GM19438 (cell line): ENCODE results near the gene CERS6.
A peak's percentile ranks its signal among the peaks of the same experiment; 100 is the strongest.
"Not testable (repeated sequence)": the region's sequence is repeated elsewhere in the genome, so short reads cannot be mapped to it uniquely, and the experiment has no call there.

Experiments used
- ATAC-seq: cut with Tn5 transposase; IDR thresholded peaks from one replicate; pipeline ENCODE4 v1.9.1; 2021; ENCODE audit warnings: low read depth; ENCODE audit not compliant: unreplicated experiment

The CERS6 gene

GRCh38 chr2:168495524-168495923, 39.5 kb downstream of the CERS6 start:
- ATAC-seq = peak; percentile 73

DNA sequence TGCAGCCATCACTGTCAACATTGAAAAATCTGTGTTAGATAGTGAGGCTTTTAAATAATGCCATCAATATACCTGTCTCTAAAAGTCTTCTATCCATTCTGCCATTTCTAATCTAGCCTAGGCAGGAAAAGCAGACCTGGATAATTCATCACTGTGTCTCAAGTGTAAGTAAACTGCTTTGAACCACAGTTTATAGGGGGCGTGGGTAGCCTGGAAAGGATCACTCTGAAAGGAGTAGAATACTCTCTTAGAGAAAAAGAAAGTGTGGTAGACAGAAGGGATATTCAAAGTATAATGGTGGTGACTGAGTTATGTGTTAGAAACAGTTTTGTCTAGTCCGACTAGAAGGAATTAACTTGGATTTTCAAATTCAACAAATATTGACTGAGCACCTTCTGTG, 40.8 kb downstream of the CERS6 start:
- no peak for ATAC-seq

DNA sequence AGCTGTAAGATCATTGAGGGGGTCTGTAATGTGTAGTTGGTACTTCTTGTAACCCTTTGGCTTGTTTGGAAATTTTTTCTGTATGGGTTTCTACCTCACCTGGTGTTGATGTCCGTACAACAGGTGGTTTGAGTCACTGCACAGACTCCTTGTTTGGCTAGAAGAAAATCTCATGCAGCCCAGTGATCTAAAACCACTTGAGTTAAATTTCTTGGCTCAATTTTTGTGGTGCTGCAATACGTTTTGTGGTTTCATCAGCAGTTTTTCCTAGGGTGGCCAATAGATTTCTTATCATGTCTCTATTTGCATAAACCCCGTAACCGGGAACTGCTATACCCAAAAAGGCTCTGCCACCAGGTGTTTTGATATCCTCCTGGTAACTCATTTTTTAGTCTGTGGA, 43.4 kb downstream of the CERS6 start:
- ATAC-seq = no peak

DNA sequence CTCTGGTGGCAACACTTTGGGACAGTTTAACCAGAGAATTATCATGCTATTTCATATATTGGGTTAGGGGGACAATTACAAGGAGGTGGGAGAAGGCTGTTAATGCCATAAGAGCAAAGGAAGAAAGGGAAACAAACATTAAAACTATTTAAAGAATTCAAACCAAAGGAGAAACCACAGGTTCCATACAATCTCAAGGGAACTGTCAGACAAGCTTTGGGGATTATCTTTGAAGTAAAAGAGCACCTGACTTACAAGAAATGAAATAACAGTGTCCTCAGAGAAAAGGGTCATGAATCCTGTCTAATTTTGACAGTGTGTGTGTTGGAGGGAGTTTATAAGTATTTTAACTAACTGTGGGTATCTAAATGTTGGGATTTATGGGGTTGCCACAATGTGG, 44.4 kb downstream of the CERS6 start:
- no peak for ATAC-seq

GRCh38 chr2:168501466-168502065, 45.5 kb downstream of the CERS6 start:
- no peak for ATAC-seq

DNA sequence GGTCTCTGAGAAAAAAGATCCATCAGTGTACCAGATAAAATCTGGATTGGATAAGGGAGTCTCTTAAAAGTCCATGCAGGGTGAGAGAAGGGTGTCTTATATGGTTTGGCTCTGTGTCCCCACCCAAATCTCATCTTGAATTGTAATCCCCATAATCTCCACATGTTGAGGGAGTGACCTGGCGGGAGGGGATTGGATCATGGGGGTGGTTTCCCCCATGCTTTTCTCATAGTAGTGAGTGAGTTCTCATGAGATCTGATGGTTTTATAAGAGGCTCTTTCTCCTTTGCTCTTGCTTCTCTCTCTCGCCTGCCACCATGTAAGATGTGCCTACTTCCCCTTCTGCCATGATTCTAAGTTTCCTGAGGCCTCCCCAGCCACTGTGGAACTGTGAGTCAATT, 46.8 kb downstream of the CERS6 start:
- ATAC-seq = not testable (repeated sequence)

GRCh38 chr2:168503901-168504300, 47.8 kb downstream of the CERS6 start:
- ATAC-seq = no peak

DNA sequence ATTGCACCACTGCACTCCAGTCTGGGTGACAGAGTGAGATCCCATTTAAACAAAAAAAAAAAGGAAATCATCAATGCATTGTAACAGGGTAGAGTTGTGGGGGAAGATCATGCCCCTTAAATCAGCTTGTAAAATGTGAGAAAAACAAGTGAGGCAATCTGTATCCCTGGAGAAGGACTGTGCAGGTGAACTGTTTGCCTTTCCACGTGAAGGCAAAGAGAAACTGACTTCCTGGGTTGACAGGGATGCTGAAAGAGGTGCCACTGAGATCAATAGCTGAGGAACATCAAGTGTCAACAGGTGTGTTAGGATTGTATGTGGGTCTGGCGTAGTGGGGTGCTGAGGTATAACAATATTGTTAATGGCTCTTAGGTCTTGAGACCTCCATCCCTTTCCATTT, 48.3 kb downstream of the CERS6 start:
- no peak for ATAC-seq

GRCh38 chr2:168510125-168510756, 54.2 kb downstream of the CERS6 start:
- ATAC-seq = no peak

- no peak for ATAC-seq
These were observed 58.6 kb downstream of the CERS6 start for GRCh38 chr2:168514692-168515091.

GRCh38 chr2:168515502-168515901, 59.4 kb downstream of the CERS6 start:
- no peak for ATAC-seq

GRCh38 chr2:168517816-168518215, 61.7 kb downstream of the CERS6 start:
- no peak for ATAC-seq

DNA sequence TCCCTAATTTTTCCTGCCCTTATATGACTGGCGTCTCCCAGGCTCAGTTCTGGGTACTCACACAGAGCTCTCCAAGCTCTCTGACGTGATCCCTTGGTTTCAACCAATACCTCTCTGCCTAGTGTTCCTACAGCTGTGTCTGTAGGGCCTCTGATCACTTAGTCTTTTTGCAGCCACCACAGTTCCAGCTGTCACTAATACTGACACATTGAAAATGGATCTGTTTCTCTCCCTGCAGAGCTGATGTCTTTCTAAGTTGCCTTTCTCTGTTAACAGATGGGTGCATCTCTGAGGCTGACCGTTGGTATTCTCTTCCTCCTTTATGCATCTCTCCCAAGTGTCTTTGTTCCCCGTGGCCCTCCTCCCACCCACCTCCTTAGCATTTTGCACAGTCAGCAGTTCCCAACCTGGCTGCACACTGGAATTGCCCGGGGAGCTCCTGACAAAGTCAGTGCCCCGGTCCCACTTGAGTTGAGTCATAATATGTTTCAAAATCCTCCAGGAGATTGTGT, 62.5 kb downstream of the CERS6 start:
- ATAC-seq = peak; percentile 60

GRCh38 chr2:168519534-168520308, 63.6 kb downstream of the CERS6 start:
- no peak for ATAC-seq

DNA sequence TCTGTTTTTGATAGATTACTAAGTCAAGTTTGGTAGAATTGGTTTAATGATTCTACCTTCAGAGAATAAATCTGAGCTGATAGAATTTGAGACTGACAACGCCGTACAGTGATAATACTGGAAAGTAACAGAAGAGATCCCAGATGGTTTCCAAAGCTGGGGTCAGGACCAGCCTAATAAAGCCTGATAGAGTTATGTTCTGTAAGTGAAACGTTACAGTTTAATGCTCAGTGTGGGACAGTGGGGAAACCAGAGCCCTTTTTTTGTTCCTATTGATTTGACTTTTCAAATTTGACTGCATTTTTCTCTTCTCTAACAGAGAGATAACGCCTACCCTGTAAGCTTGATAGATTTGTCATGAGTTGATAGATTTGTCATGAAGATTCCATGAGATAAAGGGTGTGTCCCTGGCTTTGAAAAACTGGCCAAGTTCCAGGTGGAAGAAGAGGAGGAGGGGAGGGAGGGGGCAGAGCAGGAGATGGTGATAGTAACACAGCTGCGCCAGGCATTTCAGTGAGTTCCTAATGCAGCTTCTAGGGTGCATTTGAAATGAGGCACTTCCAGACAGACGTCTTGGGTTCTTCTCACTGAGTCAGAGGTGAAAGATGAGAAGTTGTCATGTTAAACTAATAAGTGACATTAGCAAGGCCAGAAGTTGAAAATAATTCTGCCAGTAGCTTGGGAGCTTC, 65.1 kb downstream of the CERS6 start:
- ATAC-seq = no peak

GRCh38 chr2:168522446-168522845, 66.4 kb downstream of the CERS6 start:
- ATAC-seq = no peak

DNA sequence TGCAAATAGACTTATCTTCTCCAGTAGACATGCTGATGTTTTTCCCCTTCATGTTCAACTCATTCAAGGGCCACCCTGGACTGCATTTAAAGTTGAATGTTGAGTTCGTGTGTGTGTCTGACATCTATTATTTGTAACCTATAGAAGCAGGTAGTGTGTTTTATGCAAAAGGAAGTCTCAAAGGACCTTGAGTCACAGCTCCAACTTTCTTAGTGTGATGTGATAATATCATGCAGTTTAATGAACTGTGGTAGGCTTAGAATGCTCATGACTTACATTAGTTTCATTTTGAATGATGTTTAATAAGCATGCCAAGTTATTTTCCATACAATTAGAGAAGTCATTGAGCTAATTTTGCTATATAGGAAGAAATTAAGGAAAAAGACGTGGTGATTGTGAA, 67.9 kb downstream of the CERS6 start:
- ATAC-seq = no peak

DNA sequence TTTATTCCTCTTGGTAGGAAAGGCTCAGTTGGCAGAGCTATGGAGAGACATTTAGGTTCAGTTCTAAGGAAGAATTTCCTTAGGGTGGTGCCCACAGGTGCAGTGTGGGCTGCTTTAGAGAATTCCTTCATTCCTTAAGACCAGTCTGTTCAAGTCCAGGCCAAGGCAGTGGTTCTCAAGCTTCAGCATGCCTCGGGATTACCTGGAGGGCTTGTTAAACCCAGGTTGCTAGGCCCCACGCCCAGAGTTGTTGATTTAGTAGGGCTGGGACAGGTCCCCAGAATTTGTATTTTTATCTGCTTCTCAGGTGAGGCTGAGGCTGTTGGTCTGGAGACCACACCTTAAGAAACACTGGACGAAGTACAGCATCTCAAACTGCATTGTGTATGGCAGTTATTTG, 68.9 kb downstream of the CERS6 start:
- no peak for ATAC-seq

DNA sequence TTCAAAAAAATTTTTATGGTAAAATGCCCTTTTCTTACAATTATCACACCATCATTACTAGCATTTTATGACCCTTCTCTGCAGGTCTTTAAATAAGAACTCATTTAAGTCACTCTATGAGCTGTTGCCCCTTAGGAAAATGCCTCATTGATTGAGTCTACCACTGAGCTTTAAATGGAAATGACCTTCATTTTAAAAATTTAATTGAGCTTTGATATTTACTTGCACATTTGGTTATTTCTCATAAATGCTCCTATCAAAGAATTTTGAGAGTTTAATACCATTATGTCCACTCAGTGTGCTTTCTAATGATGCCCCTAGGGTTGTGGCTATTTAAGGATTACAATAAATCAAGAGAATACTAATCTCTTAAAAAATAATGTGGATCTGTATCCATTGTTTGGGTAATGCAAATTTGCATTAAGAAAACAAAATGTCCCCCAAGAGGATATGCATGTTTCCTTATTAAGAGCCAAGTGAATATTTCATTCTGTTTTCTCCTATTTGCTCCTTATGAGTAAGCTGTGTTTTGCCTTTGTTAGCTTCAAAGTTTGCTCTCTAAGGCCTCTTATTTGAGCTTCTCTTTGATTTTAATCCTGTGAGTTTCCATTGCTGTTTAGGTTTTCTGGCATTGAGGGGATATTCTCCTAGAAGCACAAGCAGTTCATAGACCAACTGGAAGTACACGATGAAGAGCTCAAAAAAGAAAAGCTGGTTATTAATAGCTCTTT, 69.8 kb downstream of the CERS6 start:
- ATAC-seq = no peak

DNA sequence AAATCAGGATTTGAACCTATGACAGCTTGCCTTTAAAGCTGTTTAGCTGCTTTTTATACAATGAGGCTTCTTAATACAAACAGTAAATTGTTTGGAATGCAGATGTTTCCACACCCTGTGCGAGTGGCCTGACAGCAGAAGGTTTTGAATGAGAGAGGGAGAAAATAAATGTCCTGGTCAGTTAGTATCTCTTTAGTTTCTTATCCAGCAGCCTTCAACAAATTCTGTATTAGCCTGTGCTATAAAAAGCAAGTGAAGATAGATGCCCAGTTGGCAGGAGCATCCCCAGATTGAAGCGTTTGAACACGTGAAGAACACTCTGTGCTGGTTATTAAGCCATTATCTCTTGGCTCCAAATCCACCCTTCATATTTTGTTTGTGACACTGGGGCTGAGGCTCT, 70.6 kb downstream of the CERS6 start:
- no peak for ATAC-seq
